GM18861 (cell line): Measurements from ENCODE around the gene CITED2.
"Not testable (repeated sequence)": the region's sequence is repeated elsewhere in the genome, so short reads cannot be mapped to it uniquely, and the experiment has no call there.

Experiments
- ATAC-seq: cut with Tn5 transposase; IDR thresholded peaks from one replicate; pipeline ENCODE4 v1.9.1; 2021; ENCODE audit not compliant: unreplicated experiment

Gene CITED2

DNA sequence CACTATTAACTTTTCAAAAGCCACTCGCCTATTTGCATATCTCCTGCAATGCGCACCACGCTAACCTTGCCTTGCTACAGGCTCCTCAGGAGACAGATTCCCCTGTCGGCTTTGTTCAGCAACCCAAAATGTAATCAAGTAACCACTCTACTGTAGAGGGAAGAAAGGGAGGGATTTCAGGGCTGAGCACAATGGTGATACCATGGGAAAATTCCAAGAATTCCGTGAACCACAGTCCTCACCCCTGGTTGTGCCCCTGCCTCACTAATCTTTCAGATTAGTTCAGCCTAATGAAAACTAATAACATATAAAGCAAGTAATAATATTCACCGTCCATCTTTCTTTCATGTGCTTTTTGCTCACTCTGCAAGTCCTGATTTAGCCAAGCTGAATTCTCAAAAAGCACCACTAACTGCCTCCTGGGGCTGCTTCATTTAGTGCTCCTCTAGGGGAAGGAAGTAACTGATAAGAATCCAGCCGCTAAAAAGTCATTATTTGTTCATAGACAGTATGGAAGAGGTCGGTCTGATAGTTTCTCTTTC, 6.6 kb downstream of the CITED2 start:
- no peak for ATAC-seq

DNA sequence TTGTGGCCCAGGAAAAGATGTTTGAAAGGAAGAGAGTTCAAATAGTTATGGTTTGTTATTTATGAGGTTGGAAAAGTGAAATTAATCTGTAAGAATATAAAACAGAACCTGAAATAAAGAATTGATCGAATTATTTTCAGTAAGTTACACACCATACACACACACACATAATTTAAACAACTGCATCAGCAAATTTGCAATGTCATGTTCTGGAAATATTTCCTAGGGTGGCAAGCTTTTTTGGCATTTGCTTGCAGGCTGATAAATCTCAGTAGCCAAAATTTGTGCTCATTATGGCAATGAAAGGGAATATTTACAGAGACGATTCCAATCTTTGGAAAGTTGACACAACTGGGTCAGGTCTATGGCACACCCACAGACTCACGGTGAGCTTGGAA, 9.5 kb downstream of the CITED2 start:
- no peak for ATAC-seq

DNA sequence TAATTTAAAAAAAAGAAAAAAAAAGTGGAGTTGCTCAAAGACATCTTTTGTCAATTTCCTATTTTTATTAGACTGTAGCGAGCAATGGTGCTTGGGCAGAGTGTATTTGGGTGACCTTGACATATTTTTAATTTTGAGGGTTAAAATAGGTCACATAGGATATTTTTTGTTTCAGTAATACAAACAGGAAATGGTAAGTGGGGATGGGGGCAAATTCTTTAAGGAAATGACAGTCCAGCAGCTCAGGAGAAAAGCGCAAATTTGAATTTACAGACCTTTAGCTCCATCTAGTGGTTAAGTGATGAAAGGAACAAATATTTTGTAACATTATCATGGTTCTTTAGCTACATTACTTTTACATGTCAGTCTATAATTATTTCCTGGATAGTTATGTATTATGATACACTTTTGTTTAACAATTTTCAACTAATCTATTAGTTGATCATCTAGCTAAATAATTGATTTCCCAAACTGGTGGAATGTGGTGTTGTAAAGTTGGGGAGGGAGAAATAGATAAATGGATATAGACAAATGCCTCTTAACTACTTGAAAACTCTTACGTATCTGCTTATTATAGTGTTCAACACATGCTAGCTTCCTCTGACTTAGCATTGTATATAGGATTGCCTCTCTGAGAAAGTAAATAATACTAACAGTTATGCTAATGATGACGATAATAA, 10.0 kb downstream of the CITED2 start:
- peak; percentile 72 for ATAC-seq

DNA sequence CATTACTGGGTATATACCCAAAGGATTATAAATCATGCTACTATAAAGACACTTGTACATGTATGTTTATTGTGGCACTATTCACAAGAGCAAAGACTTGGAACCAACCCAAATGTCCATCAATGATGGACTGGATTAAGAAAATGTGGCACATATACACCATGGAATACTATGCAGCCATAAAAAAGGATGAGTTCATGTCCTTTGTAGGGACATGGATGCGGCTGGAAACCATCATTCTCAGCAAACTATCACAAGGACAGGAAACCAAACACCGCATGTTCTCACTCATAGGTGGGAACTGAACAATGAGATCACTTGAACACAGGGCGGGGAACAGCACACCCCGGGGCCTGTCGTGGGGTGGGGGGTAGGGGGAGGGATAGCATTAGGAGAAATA, 10.7 kb downstream of the CITED2 start:
- not testable (repeated sequence) for ATAC-seq

DNA sequence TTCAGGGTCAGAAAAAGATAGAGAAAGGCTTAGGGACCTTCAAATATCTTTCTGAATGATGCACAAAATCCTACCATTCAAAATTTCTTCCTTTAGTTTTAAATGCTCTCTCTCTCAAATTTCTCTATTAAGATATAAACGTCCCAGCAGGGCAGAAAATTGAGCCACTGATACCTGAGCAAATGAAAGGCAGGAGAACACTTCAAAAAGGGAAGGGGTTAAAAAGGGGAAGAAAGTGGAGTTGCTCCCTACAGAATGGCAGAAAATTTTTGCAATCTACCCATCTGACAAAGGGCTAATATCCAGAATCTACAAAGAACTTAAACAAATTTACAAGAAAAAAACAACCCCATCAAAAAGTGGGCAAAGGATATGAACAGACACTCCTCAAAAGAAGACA, 11.3 kb downstream of the CITED2 start:
- ATAC-seq = not testable (repeated sequence)

DNA sequence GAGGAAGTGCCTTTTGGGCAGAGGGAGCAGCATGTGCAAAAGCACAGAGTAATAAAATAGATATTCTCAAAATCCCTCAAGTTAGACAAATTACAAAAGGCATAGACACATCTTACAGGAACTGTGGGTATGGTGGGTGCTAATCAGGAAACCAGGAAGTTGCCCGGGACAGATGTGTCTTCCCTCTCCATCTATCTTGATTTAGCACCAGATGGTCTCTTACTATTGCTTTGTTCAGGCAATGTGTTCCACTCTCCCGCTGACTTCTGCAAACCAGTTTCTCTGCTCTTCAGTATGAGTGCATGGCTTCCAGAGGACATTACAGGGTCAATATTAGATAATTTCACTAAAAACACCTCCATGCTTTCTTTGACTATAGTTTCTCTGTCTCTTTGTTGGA, 13.2 kb downstream of the CITED2 start:
- ATAC-seq = no peak

DNA sequence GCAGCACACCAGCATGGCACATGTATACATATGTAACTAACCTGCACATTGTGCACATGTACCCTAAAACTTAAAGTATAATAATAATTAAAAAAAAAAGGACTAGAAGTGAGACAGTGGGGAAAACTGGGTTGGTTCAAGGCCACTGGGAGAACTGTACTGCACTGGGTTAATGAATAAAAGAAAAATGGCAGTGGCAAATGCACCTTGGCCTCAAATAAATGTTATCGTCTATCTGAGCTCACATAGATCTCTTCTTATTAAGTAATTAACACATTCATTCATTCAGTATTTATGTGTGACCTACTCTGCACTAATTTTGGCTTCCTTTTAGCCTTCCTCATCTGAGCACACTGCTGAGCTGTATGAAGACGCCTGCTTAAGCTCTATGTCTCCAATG, 17.5 kb downstream of the CITED2 start:
- ATAC-seq = no peak

DNA sequence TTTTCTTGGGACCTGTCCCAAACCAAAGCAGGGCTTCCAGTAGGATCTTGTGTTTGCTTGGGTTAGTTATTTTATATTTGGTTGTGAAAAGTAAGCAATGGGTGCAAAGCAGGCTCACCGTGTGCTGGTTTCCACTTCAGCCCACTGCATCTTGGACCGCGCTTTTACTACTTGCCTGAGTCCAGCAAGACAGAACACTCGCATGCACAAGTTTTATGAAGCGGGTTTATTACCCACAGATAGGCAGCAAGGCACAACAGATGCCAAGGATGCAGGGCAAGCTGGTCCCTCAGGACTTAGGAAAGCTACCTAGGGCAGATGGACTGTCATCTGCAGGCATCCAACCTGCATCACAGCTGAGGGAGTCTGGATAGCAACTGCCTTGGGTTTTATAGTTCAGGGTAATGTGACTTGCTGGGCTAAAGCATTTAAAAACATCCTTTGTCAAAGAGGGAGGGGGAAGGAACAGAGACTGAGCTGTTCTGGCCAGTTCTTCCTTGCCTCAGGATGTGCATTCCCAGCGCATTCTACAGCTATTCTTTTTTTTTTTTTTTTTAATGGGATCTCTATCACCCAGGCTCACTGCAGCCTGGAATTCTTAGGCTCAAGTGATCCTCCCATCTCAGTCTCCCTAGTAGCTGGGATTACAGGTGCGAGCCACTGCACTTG, 18.5 kb downstream of the CITED2 start:
- no peak for ATAC-seq

DNA sequence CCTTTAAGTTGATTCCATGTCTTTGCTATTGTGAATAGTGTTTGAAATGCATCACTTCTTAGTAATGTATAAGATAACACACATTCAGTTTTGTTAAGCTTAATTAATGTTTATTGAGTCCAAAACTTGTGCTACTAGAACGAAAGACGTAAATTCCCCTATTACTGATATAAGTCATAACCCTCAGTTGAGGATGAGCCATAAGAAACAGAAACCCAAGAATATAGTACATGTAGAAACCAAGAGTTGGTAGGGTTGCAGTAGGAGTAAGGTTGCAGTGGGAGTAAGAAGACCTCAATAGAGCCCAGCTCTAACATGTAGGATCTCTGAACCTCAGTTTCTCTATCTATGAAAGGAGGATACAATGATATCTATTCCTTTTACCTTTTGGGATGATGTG, 19.3 kb downstream of the CITED2 start:
- ATAC-seq = no peak

DNA sequence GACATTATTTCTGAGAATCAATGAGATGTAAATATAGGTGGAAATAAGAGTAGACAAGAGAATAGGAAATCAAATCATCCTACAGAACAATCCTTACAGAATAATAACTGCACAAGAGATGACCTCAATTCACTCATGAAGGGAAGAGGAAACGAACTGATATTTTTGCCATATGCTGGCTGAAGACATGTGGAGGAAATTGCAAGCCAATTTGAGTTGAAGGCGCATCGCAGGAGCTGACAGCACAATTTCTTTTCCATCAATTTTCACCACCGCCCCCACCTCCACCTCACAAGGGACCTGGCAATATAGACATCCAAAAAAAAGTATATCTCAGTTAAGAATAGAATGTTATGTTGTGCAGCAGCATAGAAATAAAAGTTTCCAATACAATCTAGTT, 20.3 kb downstream of the CITED2 start:
- ATAC-seq = no peak

DNA sequence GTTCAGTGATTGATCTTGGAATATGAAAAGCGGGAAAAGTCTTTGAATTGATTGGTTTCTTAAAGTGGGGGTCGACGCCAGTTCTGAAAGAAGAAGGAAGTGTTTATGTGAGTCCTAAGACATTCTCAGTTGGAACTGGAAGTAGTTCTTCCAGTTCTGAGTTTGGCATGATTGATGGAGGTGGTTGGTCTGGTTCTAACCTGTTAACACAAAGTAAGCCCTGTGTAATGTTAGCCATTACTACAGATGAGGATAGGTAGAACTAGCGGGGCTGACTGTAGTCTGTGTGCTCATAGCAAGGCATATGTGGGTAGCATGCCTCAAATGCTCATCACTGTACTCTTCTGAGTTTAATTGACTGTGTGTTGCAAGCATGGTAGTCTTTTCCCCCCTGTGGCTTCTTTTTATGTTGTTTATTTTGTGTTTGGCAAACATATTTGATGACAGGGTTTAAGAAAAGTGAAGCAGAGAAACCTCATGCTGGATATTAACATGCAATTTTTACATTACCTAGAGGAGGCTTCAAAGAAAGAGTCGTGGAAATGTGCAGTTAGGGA, 24.9 kb downstream of the CITED2 start:
- no peak for ATAC-seq

DNA sequence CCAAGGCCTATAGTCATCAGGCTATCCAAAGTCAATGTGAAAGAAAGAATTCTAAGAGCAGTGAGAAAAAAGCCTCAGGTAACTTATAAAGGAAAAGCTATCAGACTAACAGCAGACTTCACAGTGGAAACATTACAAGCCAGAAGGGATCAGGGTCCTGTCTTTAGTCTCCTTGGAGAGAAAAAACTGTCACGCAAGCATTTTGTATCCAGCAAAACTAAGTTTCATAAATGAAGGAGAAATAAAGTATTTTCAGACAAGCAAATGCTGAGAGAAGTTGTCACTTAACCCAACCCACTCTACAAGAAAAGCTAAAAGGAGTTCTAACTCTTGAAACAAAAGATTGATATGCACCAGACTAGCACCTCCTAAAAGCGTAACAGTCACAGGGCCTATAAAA, 28.1 kb downstream of the CITED2 start:
- no peak for ATAC-seq

DNA sequence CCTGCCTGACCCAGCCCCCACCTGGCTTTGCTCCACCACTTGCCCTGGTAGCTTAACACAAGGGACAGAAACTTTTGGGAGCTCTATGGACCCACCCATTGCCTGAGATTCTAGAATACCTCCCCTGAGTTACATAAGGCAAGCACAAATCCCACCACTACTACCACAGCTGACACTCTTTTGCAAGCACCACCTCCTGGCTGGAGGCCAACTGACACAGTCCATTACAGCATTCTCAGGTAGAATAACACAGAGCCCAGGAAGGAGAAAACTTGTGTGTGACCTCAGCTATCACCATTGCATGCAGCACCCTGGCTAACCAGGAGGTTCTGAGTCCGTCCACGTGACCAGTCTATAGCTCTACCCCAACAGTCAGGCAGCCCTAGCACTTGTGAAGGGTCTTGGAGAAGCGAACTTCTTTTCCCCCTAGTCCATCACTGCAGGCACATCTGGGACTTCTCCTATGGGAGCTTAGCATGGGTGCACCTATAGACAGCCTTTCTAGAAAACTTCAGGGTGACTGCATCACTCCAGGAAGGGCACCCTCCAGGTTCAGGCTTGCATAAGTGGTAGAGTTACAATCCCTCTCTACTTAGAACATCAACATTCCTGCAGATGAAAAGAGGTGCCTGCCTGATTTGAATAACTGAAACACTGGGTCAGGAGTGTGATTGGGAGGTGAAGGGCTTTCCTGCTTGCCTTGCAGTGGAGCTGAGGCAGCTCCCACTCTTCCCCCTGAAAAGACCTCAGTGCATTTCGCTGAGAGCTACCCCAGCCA, 30.1 kb downstream of the CITED2 start:
- no peak for ATAC-seq

DNA sequence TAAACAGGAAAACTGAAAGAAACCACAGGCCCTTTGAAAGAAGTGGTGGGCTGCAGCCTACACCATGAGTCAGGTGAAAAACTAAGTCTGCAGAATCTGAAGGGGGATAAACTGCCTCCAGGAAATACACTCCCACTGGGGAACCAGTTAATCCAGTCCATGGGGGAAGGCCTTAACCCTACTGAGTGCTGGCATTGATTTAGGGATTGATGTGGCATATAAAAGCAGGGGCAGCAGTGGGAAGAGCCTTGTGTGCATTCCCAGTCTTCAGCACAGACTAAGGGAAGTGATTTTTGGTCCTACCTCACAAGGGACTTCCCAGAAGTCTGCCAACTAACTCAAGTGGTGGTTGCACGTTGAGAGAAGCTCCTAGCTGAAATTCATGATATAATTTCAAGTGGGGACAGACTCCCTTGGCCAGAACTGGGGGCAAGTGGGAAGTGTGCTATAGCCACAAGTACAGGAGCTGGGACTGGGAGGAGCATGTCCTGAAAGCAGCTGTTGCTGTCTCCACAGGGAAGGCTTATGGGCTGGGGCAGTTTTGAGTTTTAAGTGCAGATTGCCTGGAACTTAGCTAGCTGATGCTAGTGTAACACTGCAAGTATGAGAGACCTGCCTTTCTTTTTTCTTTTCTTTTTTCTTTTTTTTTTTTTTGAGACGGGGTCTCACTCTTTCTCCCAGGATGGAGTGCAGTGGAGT, 31.2 kb downstream of the CITED2 start:
- no peak for ATAC-seq

DNA sequence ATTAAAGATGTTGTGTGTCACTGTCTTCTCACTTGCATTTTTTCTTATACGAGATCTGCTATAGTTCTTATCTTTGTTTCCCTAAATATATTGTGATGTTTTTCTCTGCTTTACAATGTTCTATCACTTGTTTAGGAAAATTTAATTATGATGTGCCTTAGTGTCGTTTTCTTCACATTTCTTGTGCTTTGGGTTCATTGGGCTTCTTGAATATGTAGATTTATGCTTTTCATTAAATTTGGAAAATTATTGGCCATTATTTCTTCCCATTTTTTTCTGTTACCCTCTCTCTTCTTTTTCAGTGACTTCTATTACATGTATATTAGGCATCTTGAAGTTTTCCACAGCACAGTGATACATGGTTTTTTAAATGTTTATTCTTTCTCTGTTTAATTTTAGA, 33.4 kb downstream of the CITED2 start:
- no peak for ATAC-seq

DNA sequence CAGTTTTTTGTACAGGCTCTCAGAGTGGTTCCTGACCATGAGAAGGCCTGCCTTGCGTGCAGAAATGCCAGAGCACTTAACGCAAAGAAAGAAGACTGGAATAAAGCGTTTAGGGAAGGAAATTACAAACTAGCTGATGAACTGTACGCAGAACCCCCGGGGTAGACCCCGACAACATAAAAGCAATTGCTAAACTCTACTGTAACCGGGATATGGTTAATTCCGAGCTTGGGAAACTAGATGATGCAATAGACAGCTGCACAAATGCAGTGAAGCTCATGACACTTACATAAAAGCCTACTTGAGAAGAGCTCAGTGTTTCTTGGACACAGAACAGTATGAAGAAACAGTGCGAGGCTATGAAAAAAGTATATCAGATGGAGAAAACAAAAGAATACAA, 35.7 kb downstream of the CITED2 start:
- ATAC-seq = no peak

DNA sequence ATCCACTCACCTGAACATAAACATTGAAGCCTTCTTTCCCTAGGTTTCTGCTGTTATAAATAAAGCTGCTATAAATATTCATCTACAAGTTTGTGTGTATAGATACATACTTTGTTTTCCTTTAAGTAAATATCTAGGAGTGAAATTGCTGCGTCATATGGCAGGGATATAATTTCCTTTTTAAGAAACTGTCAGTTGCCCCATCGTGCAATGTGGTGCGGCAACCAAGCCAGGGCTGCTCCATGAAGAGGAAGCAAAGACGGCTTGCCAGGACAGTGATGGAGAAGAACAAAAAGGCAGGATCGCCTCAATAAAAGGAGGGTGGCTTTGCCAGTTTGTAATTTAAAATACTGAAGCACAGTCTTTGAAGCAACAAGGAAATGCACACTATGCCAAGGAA, 36.6 kb downstream of the CITED2 start:
- no peak for ATAC-seq

DNA sequence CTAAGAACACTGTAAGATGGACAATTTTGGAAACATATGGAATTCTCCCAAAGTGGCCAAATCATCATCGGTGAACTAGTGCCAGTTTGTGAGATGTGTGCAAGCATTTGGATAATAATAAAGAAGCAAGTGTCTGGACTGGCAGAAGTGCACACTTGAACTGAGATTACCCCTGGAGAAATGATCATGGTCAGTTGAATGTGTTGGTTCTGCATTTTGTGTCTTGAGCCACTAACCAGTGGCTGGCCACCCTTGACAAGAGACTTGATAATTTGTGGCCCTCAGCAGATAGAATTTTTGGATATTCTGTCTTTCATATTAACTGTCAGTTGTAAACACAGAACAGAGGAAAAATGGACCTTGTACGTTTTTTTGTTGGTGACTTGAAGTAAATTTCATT, 37.4 kb downstream of the CITED2 start:
- no peak for ATAC-seq

DNA sequence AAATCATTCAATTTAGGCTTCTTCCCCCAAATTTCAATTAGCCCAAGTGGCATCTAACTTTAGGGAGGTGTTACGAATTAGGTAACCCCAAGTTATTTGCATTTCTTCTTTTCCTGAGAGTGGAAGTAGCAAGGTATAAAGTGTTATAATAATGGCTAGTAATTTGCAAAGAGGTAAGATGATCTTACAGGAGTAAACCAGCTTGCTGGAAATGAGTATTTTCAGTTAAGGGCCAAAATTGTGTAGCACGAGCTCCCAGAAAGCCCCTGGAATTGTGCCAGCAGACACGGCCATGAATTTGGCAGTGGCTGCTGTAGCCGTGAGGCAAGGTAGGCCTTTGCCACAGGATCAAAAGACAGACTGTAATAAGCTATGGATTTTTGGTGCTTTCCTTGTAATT, 38.0 kb downstream of the CITED2 start:
- ATAC-seq = peak; percentile 45

DNA sequence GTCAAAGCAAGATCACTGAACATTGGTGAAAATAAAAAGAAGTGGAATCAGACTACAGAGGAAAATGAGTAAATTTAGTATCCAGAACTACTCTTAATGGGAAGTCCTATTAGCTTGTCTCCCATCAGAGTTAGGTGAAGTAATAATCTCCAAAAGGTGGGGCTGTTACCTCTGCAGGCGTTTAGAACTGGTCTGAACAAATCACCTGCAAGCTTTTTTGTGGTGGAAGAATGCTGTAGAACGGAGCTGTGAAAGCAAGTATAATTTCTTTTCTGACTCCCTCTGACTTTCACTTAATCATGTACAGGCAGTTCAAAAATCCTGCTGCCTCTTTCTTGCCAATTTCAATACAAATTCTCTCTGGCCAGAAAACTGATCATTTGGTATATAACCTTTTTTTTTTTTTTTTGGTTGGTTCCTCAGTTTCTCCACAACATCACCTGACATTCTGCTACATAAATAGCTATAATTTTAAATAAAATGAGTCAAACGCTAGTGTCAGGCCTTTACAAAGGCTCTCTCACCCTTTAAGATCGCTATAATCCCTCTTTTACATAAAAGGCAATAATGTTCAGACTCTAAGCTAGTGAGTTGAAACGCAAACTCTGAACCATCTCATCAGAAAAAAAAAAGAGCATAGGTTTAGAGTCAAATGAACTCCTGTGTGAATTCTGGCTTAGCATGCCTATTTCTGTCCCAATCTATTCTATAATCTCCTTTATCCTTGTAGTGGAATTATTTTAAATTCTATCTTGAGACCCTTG, 38.8 kb downstream of the CITED2 start:
- no peak for ATAC-seq
